Neural cell (in vitro differentiated cells): ENCODE data around the gene UBR7. TPM values are rescaled to one million over a fixed set of nuclear protein-coding genes. Genes with fewer than 3 reads are reported as not detected.

Source experiments
- H2AFZ ChIP-seq: fragments of 200-600, 300-800 bp; sonication (generic), shearing (Covaris generic); 2 replicates; pipeline ENCODE4 v1.6.0; 2014; ENCODE audit warnings: low read depth, mild to moderate bottlenecking, antibody characterized with exemption, low read length, moderate library complexity
- H3F3A ChIP-seq: fragments of 200-600 bp; shearing (Covaris generic); 2 replicates; pipeline ENCODE4 v1.6.1; 2016; ENCODE audit warnings: mild to moderate bottlenecking, moderate library complexity, mixed read lengths, antibody characterized with exemption, low read length; ENCODE audit not compliant: insufficient read depth, poor library complexity, severe bottlenecking
- H3K27ac ChIP-seq: fragments of 200-600, 300-800 bp; sonication (generic), shearing (Covaris generic); 2 replicates; pipeline ENCODE4 v1.5.1; 2014; ENCODE audit warnings: mild to moderate bottlenecking, low read length, moderate library complexity
- H3K27me3 ChIP-seq: fragments of 300-800, 200-600 bp; sonication (generic), shearing (Covaris generic); 2 replicates; pipeline ENCODE4 v1.6.0; 2014; ENCODE audit warnings: mild to moderate bottlenecking, low read depth, low read length, moderate library complexity; ENCODE audit not compliant: insufficient read depth
- H3K36me3 ChIP-seq: fragments of 300-800, 200-600 bp; sonication (generic), shearing (Covaris generic); 2 replicates; pipeline ENCODE4 v1.5.1; 2014; ENCODE audit warnings: mild to moderate bottlenecking, antibody characterized with exemption, low read length, moderate library complexity; ENCODE audit not compliant: insufficient read depth
- H3K4me2 ChIP-seq: fragments of 300-800, 200-600 bp; sonication (generic), shearing (Covaris generic); 2 replicates; pipeline ENCODE4 v1.6.0; 2014; ENCODE audit warnings: mild to moderate bottlenecking, low read length
- H3K4me3 ChIP-seq: fragments of 300-800, 200-600 bp; sonication (generic), shearing (Covaris generic); 2 replicates; pipeline ENCODE4 v1.5.1; 2014; ENCODE audit warnings: mild to moderate bottlenecking, low read length, moderate library complexity
- H3K79me2 ChIP-seq: fragments of 200-600 bp; shearing (Covaris generic); replicated peaks from 2 replicates; pipeline ENCODE4 v1.6.0; 2014; ENCODE audit warnings: mild to moderate bottlenecking, low read length, moderate library complexity; ENCODE audit not compliant: insufficient read depth
- H3K9ac ChIP-seq: fragments of 300-800, 200-600 bp; sonication (generic), shearing (Covaris generic); 2 replicates; pipeline ENCODE4 v1.6.1; 2016; ENCODE audit warnings: mild to moderate bottlenecking, low read length, mixed read lengths
- H3K9me2 ChIP-seq: fragments of 200-600 bp; shearing (Covaris generic); 2 replicates; pipeline ENCODE4 v1.6.1; 2016; ENCODE audit warnings: mild to moderate bottlenecking, low read length, mixed read lengths; ENCODE audit not compliant: insufficient read depth
- H3K9me3 ChIP-seq: fragments of 200-600, 300-800 bp; sonication (generic), shearing (Covaris generic); 2 replicates; pipeline ENCODE4 v1.6.1; 2016; ENCODE audit warnings: mild to moderate bottlenecking, mixed run types, low read length, moderate library complexity, mixed read lengths
- H4K20me1 ChIP-seq: fragments of 200-600 bp; shearing (Covaris generic); 2 replicates; pipeline ENCODE4 v1.6.1; 2016; ENCODE audit warnings: mild to moderate bottlenecking, mixed run types; ENCODE audit not compliant: insufficient read depth
- CTCF ChIP-seq: fragments of 450-650 bp; IDR thresholded peaks from 2 replicates; pipeline ENCODE4 v1.5.1; 2014; ENCODE audit warnings: antibody characterized with exemption, mild to moderate bottlenecking, moderate library complexity; ENCODE audit not compliant: poor library complexity, severe bottlenecking
- EP300 ChIP-seq: fragments of 450-650 bp; conservative IDR thresholded peaks from 2 replicates; pipeline ENCODE4 v1.6.1; 2014; ENCODE audit warnings: antibody characterized with exemption, mild to moderate bottlenecking, moderate library complexity; ENCODE audit not compliant: poor library complexity, severe bottlenecking
- EZH2 ChIP-seq: fragments of 200-600, 300-800 bp; shearing (Covaris generic), sonication (generic); IDR thresholded peaks from 2 replicates; pipeline ENCODE4 v1.6.1; 2014; ENCODE audit warnings: antibody characterized with exemption, low read length, borderline replicate concordance, mild to moderate bottlenecking; ENCODE audit not compliant: insufficient read depth, poor library complexity, severe bottlenecking
- MXI1 ChIP-seq: fragments of 450-650 bp; conservative IDR thresholded peaks from 2 replicates; pipeline ENCODE4 v1.6.1; 2014; ENCODE audit warnings: antibody characterized with exemption, mild to moderate bottlenecking; ENCODE audit not compliant: poor library complexity, severe bottlenecking
- POLR2AphosphoS5 ChIP-seq: IDR thresholded peaks from 2 replicates; pipeline ENCODE4 v1.6.1; 2012
- RAD21 ChIP-seq: fragments of 450-650 bp; conservative IDR thresholded peaks from 2 replicates; pipeline ENCODE4 v1.6.1; 2014; ENCODE audit warnings: antibody characterized with exemption, mild to moderate bottlenecking, moderate library complexity
- REST ChIP-seq: IDR thresholded peaks from 2 replicates; pipeline ENCODE4 v1.6.1; 2012; ENCODE audit warnings: borderline replicate concordance
- SMC3 ChIP-seq: fragments of 450-650 bp; conservative IDR thresholded peaks from 2 replicates; pipeline ENCODE4 v1.6.1; 2014; ENCODE audit warnings: antibody characterized with exemption, mild to moderate bottlenecking, moderate library complexity; ENCODE audit not compliant: poor library complexity
- TAF1 ChIP-seq: IDR thresholded peaks from 2 replicates; pipeline ENCODE4 v1.6.1; 2012; ENCODE audit warnings: low read depth
- polyA plus RNA-seq: library from polyadenylated mRNA; depleted of rRNA; stranded (reverse); fragments of >200 nt; gene quantifications from 2 replicates; pipeline ENCODE4 v1.2.3, GENCODE V29; 2014

The UBR7 gene
- polyA plus RNA-seq, 1 donor from 2014 or later: 34.8 TPM

- Histone ChIP-seq H2AFZ (no peak overlapping the region), H3K27me3 (no peaks in the 10 kb centered on the region), H3K27ac (no peak overlapping the region), H3K79me2 (no peaks in the 10 kb centered on the region), H3K9ac (no peak overlapping the region), H3K4me3 (no peak overlapping the region), H3K4me2 (no peak overlapping the region), H3K36me3 (no peaks in the 10 kb centered on the region), H3F3A (no peaks in the 10 kb centered on the region), H4K20me1 (no peaks in the 10 kb centered on the region), H3K9me3 (no peaks in the 10 kb centered on the region), H3K9me2 (no peaks in the 10 kb centered on the region)
- TF ChIP-seq SMC3 (no peak), REST (no peak), POLR2AphosphoS5 (no peak), RAD21 (no peak), EP300 (no peak), MXI1 (no peak), CTCF (no peak), EZH2 (no peak), TAF1 (no peak)
Observed at GRCh38 chr14:93274055-93274806, 67.2 kb downstream of the UBR7 start.

GRCh38 chr14:93276031-93276716 is 69.1 kb downstream of the UBR7 start:
- no peak for TF ChIP-seq REST
- no peak for TF ChIP-seq MXI1
- TF ChIP-seq RAD21: no peak
- TF ChIP-seq EP300: no peak
- no peak for TF ChIP-seq SMC3
- TF ChIP-seq TAF1: no peak
- no peak for TF ChIP-seq POLR2AphosphoS5
- TF ChIP-seq CTCF: no peak
- no peak for TF ChIP-seq EZH2
- no peaks in the 10 kb centered on the region for H3K9me3 ChIP-seq
- no peak overlapping the region for H3K4me2 ChIP-seq
- no peak overlapping the region for H3K4me3 ChIP-seq
- H3K27me3 ChIP-seq: no peaks in the 10 kb centered on the region
- no peaks in the 10 kb centered on the region for H3K9me2 ChIP-seq
- H3F3A ChIP-seq: no peaks in the 10 kb centered on the region
- no peak overlapping the region for H3K9ac ChIP-seq
- no peak overlapping the region for H3K27ac ChIP-seq
- no peaks in the 10 kb centered on the region for H3K36me3 ChIP-seq
- H3K79me2 ChIP-seq: no peaks in the 10 kb centered on the region
- no peaks in the 10 kb centered on the region for H4K20me1 ChIP-seq
- H2AFZ ChIP-seq: no peak overlapping the region
